A673 (cell line): ENCODE data around the gene RBM34.

Source experiments
- CTCF ChIP-seq: fragments of 300-800, 200-600 bp; sonication (generic); conservative IDR thresholded peaks from 2 replicates; pipeline ENCODE4 v1.5.1; 2017; ENCODE audit warnings: low read depth, mild to moderate bottlenecking, antibody characterized with exemption, low read length, moderate library complexity, mixed read lengths
- EZH2 ChIP-seq: fragments of 200-600 bp; sonication (generic); IDR thresholded peaks from 2 replicates; pipeline ENCODE4 v1.6.1; 2017; ENCODE audit warnings: borderline replicate concordance, low read depth, mild to moderate bottlenecking, mixed read lengths, antibody characterized with exemption, low read length; ENCODE audit not compliant: poor library complexity, severe bottlenecking

GRCh38 chr1:235112297-235113182 is 48.5 kb downstream of the RBM34 start:
- TF ChIP-seq CTCF (no peak), EZH2 (no peak)
